OCI-LY3 (cell line): ENCODE measurements around the gene TBCK.
A peak's percentile ranks its signal among the peaks of the same experiment; 100 is the strongest.

Experiments
- H2AFZ ChIP-seq: fragments of 200-600, 300-600 bp; shearing (Covaris generic); 2 replicates; pipeline ENCODE4 v1.6.0; 2014; ENCODE audit warnings: antibody characterized with exemption, low read depth, low read length
- H3K27ac ChIP-seq: fragments of 200-600, 300-600 bp; sonication (generic); 2 replicates; pipeline ENCODE4 v1.5.1; 2014; ENCODE audit warnings: mild to moderate bottlenecking, low read length, moderate library complexity, mixed read lengths
- H3K27me3 ChIP-seq: fragments of 200-600, 300-600 bp; sonication (generic); 2 replicates; pipeline ENCODE4 v1.6.1; 2014; ENCODE audit warnings: low read depth, low read length, mixed read lengths
- H3K36me3 ChIP-seq: fragments of 200-600, 300-600 bp; sonication (generic); replicated peaks from 2 replicates; pipeline ENCODE3; 2014; ENCODE audit warnings: low read depth, low read length, mixed read lengths
- H3K4me1 ChIP-seq: fragments of 300-600, 200-600 bp; sonication (generic); 2 replicates; pipeline ENCODE4 v1.6.1; 2014; ENCODE audit warnings: low read length, mixed read lengths
- H3K4me2 ChIP-seq: fragments of 200-600, 300-600 bp; sonication (generic); 2 replicates; pipeline ENCODE4 v1.6.1; 2014; ENCODE audit warnings: low read length, mixed read lengths
- H3K4me3 ChIP-seq: fragments of 300-600, 200-600 bp; sonication (generic); 2 replicates; pipeline ENCODE4 v1.5.1; 2014; ENCODE audit warnings: antibody characterized with exemption, mild to moderate bottlenecking, low read length, moderate library complexity
- H3K79me2 ChIP-seq: fragments of 300-600, 200-600 bp; shearing (Covaris generic); 2 replicates; pipeline ENCODE4 v1.6.1; 2014; ENCODE audit warnings: mild to moderate bottlenecking, low read length, mixed read lengths
- H3K9ac ChIP-seq: fragments of 300-600, 200-600 bp; shearing (Covaris generic); 2 replicates; pipeline ENCODE4 v1.6.0; 2014; ENCODE audit warnings: mild to moderate bottlenecking, low read length, moderate library complexity
- H3K9me3 ChIP-seq: fragments of 200-600, 300-600 bp; shearing (Covaris generic); 2 replicates; pipeline ENCODE4 v1.6.1; 2014; ENCODE audit warnings: low read length, mixed read lengths; ENCODE audit not compliant: insufficient read depth
- H4K20me1 ChIP-seq: fragments of 200-600, 300-600 bp; sonication (generic); 2 replicates; pipeline ENCODE4 v1.6.1; 2016; ENCODE audit warnings: low read length, mixed read lengths; ENCODE audit not compliant: insufficient read depth
- EZH2phosphoT487 ChIP-seq: fragments of 200-600 bp; shearing (Covaris generic); IDR thresholded peaks from 2 replicates; pipeline ENCODE4 v1.6.1; 2018; ENCODE audit warnings: antibody characterized with exemption, mixed run types, low read depth
- TF ChIP-seq, protein P1 (sequence below): fragments of 200-600, 300-600 bp; sonication (generic); IDR thresholded peaks from 2 replicates; pipeline ENCODE4 v1.5.1; 2014; ENCODE audit warnings: antibody characterized with exemption, low read length, low read depth

Gene TBCK

DNA sequence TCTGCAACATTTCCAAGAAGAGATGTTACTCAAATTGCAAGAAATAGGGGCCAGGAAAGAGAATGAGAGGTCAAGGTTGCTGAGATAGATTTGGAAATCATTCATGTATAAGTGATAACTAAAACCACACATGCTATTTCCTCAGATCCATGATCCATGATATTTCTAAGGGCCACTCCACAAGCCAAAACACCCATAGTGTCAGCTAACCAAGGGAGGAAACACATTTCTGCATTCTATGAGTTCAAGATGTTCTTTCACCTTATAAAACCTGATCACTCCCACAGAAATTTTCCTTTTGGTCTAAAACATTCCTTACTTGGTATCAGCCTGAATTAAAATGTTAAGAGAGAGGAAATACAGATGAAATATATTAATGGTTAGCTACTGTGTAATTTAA, 47.2 kb downstream of the TBCK start:
- Histone ChIP-seq H3K4me2 (no peak overlapping the region), H3K9me3 (no peaks in the 10 kb centered on the region), H3K4me3 (no peak overlapping the region), H3K9ac (no peak overlapping the region), H3K4me1 (no peaks in the 10 kb centered on the region), H2AFZ (no peak overlapping the region), H3K79me2 (no peaks in the 10 kb centered on the region), H3K36me3 (no peaks in the 10 kb centered on the region), H3K27me3 (no peaks in the 10 kb centered on the region), H4K20me1 (no peaks in the 10 kb centered on the region), H3K27ac (no peak overlapping the region)
- TF ChIP-seq, protein P1, sequence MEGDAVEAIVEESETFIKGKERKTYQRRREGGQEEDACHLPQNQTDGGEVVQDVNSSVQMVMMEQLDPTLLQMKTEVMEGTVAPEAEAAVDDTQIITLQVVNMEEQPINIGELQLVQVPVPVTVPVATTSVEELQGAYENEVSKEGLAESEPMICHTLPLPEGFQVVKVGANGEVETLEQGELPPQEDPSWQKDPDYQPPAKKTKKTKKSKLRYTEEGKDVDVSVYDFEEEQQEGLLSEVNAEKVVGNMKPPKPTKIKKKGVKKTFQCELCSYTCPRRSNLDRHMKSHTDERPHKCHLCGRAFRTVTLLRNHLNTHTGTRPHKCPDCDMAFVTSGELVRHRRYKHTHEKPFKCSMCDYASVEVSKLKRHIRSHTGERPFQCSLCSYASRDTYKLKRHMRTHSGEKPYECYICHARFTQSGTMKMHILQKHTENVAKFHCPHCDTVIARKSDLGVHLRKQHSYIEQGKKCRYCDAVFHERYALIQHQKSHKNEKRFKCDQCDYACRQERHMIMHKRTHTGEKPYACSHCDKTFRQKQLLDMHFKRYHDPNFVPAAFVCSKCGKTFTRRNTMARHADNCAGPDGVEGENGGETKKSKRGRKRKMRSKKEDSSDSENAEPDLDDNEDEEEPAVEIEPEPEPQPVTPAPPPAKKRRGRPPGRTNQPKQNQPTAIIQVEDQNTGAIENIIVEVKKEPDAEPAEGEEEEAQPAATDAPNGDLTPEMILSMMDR = no peak
- TF ChIP-seq EZH2phosphoT487 = no peak

GRCh38 chr4:106266201-106266600, 49.8 kb downstream of the TBCK start:
- no peaks in the 10 kb centered on the region for H3K9me3 ChIP-seq
- H3K4me2 ChIP-seq = no peak overlapping the region
- H4K20me1 ChIP-seq = no peaks in the 10 kb centered on the region
- H3K4me3 ChIP-seq = no peak overlapping the region
- TF ChIP-seq, protein P1 = peak; percentile 58
- TF ChIP-seq EZH2phosphoT487 = no peak
- H2AFZ ChIP-seq = no peak overlapping the region
- no peaks in the 10 kb centered on the region for H3K79me2 ChIP-seq
- no peaks in the 10 kb centered on the region for H3K4me1 ChIP-seq
- no peaks in the 10 kb centered on the region for H3K36me3 ChIP-seq
- no peak overlapping the region for H3K9ac ChIP-seq
- no peaks in the 10 kb centered on the region for H3K27me3 ChIP-seq
- no peak overlapping the region for H3K27ac ChIP-seq

DNA sequence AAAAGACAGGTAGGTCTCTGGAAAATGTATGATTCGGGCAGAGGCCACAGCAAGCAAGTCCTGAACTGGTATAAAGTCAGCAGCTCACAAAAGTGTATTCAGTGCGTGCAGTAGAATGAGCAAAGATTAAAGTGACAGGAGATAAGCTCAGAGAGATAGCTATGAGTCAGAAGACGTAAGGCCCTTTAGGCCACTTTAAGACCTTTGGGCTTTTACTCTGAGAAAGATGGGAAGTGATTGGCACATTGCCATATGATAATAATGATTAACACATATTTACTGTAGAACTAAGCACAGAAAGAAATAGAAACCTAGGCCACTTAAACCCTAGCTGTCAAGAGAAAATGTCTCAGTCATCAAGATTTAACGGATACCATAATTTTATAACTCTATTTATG, 51.7 kb downstream of the TBCK start:
- Histone ChIP-seq H2AFZ (no peak overlapping the region), H3K36me3 (no peaks in the 10 kb centered on the region), H3K4me2 (no peak overlapping the region), H3K27ac (no peak overlapping the region), H3K79me2 (no peaks in the 10 kb centered on the region), H3K9me3 (no peaks in the 10 kb centered on the region), H4K20me1 (no peaks in the 10 kb centered on the region), H3K9ac (no peak overlapping the region), H3K4me1 (no peaks in the 10 kb centered on the region), H3K27me3 (no peaks in the 10 kb centered on the region), H3K4me3 (no peak overlapping the region)
- TF ChIP-seq, protein P1 = no peak
- no peak for TF ChIP-seq EZH2phosphoT487

DNA sequence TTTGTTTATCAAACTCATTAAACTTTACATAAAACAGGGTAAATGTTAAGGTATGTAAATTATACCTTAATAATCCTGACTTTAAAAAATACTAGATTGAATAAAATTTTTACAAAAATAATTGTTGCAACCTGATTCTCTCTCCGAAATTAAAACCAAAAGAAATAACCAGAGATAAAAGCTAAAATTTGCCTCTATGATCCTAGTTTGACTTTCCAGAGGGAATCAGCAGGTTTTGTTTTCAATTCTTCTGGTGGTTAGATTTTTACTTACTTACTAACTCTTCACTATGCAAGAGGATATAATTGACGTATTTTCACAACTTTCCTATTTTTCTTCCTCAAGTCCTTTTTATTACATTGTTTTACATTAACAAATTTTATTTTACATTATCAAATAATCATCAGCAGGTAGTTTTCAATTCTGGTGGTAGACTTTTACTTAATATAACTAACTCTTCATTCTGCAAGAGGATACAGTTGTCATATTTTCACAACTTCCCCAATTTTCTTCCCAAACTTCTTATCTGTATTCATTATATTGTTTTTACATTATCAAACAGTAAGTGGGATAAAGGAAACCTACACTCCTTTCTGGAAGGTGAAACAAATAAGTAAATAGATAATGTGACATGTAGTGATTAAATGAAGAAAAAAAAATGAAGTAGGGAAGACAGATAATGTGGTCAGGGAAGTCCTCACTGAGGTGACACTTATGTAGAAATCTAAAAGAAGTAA, 52.2 kb downstream of the TBCK start:
- no peak overlapping the region for H3K9ac ChIP-seq
- no peaks in the 10 kb centered on the region for H3K79me2 ChIP-seq
- no peak overlapping the region for H3K4me2 ChIP-seq
- no peak overlapping the region for H3K4me3 ChIP-seq
- H2AFZ ChIP-seq = no peak overlapping the region
- no peak overlapping the region for H3K27ac ChIP-seq
- H4K20me1 ChIP-seq = no peaks in the 10 kb centered on the region
- H3K27me3 ChIP-seq = no peaks in the 10 kb centered on the region
- no peaks in the 10 kb centered on the region for H3K9me3 ChIP-seq
- no peaks in the 10 kb centered on the region for H3K36me3 ChIP-seq
- TF ChIP-seq, protein P1 = no peak
- no peak for TF ChIP-seq EZH2phosphoT487
- no peaks in the 10 kb centered on the region for H3K4me1 ChIP-seq
